Vagina (tissue), 2 donors: ENCODE data around the gene ARHGDIB.

Experiments used
- CTCF ChIP-seq, 3 experiments: fragments of 450-650 bp in 2 of 3; fragments of 200-600 bp in 1 of 3; sonication (generic) in 1 of 3; IDR thresholded peaks; one replicate each; pipeline ENCODE4 v1.5.1; 2017 to 2019; ENCODE audit warnings: antibody characterized with exemption in 3 of 3, mild to moderate bottlenecking in 2 of 3, moderate library complexity in 2 of 3
- POLR2A ChIP-seq, 2 donors: fragments of 450-650 bp; IDR thresholded peaks; one replicate each; pipeline ENCODE4 v1.6.1; 2017; ENCODE audit warnings: antibody characterized with exemption in 2 of 2, mild to moderate bottlenecking in 2 of 2, moderate library complexity in 2 of 2

DNA sequence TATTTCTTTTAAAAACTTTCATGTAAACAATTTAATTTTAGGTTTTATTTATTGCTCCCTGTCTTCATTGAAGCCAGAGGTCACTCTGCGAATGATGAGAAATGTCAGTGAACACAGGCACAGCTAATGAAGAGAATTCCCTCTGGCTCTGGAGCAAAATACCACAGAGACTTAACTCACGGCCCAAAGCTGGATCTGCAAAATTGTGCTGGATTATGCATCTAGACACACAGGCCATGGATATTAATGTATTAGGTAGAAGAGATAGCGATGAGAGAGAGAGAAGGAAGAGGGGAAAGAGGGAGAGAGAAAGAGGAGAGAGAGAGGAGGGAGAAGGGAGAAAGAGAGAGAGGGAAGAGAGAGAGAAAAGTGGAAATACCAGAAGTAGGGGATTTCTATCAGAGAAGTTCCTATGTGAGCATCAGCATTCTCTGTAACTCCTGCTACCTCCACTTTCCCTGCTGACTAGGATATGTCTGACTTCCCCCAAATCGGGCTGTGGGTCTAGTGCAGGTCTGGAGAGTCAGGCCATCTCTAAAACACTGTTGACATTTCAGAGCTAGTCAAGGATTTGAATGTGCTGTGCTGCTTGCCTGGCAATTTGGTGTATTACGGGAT lies 3.7 kb downstream of the ARHGDIB start:
- TF ChIP-seq CTCF (IDR thresholded peaks at IDR 0.05) = no peak
- TF ChIP-seq POLR2A (IDR thresholded peaks at IDR 0.05) = no peak
